HepG2 (cell line): ENCODE results near the gene GAN. TPM values are rescaled to one million over a fixed set of nuclear protein-coding genes. Genes with fewer than 3 reads are reported as not detected.

Source experiments
- CBFB ChIP-seq: sonication (generic); formaldehyde crosslinking; IDR thresholded peaks from 2 replicates; pipeline ENCODE4 v1.4.0; 2020; ENCODE audit warnings: missing genetic modification reagents
- FOXK1 ChIP-seq: sonication (generic); formaldehyde crosslinking; IDR thresholded peaks from 2 replicates; pipeline ENCODE4 v1.4.0; 2020; ENCODE audit warnings: low read depth, missing genetic modification reagents, borderline replicate concordance
- GPN1 ChIP-seq: sonication (generic); formaldehyde crosslinking; IDR thresholded peaks from 2 replicates; pipeline ENCODE4 v1.5.1; 2020; ENCODE audit warnings: missing genetic modification reagents, borderline replicate concordance
- HIVEP1 ChIP-seq: sonication (generic); formaldehyde crosslinking; IDR thresholded peaks from 2 replicates; pipeline ENCODE4 v1.4.0; 2020; ENCODE audit warnings: mild to moderate bottlenecking, missing genetic modification reagents
- IRF9 ChIP-seq: sonication (generic); formaldehyde crosslinking; IDR thresholded peaks from 2 replicates; pipeline ENCODE4 v1.8.0; 2022; ENCODE audit warnings: missing genetic modification reagents, mild to moderate bottlenecking, borderline replicate concordance
- PAF1 ChIP-seq: IDR thresholded peaks from 2 replicates; pipeline ENCODE4 v1.6.1; 2016; ENCODE audit warnings: missing genetic modification reagents, missing compliant biosample characterization
- SMARCC2 ChIP-seq: fragments of 450-650 bp; IDR thresholded peaks from 2 replicates; pipeline ENCODE4 v1.6.1; 2017; ENCODE audit warnings: antibody characterized with exemption, mild to moderate bottlenecking
- SNAPC2 ChIP-seq: sonication (generic); formaldehyde crosslinking; IDR thresholded peaks from 2 replicates; pipeline ENCODE4 v1.8.1; 2022; ENCODE audit warnings: mild to moderate bottlenecking, missing genetic modification reagents
- TEAD2 ChIP-seq: sonication (generic); formaldehyde crosslinking; IDR thresholded peaks from 2 replicates; pipeline ENCODE4 v1.9.0; 2021; ENCODE audit warnings: missing genetic modification reagents
- TRIM24 ChIP-seq: sonication (generic); formaldehyde crosslinking; IDR thresholded peaks from 2 replicates; pipeline ENCODE4 v1.8.0; 2022; ENCODE audit warnings: mild to moderate bottlenecking, missing genetic modification reagents
- XBP1 ChIP-seq: sonication (generic); formaldehyde crosslinking; IDR thresholded peaks from 2 replicates; pipeline ENCODE4 v1.5.0; 2020; ENCODE audit warnings: missing genetic modification reagents
- ZBTB3 ChIP-seq: sonication (generic); formaldehyde crosslinking; IDR thresholded peaks from 2 replicates; pipeline ENCODE4 v1.4.0; 2020; ENCODE audit warnings: low read depth, mild to moderate bottlenecking, moderate library complexity, missing genetic modification reagents, borderline replicate concordance
- ZBTB42 ChIP-seq: sonication (generic); formaldehyde crosslinking; IDR thresholded peaks from 2 replicates; pipeline ENCODE4 v1.5.0; 2020; ENCODE audit warnings: mild to moderate bottlenecking, missing genetic modification reagents
- ZNF451 ChIP-seq: sonication (generic); formaldehyde crosslinking; IDR thresholded peaks from 2 replicates; pipeline ENCODE4 v1.5.0; 2020; ENCODE audit warnings: mild to moderate bottlenecking, missing genetic modification reagents
- ZNF572 ChIP-seq: sonication (generic); formaldehyde crosslinking; IDR thresholded peaks from 2 replicates; pipeline ENCODE4 v1.5.1; 2020; ENCODE audit warnings: mild to moderate bottlenecking, missing genetic modification reagents
- ZNF737 ChIP-seq: sonication (generic); formaldehyde crosslinking; IDR thresholded peaks from 2 replicates; pipeline ENCODE4 v1.5.0; 2020; ENCODE audit warnings: missing genetic modification reagents, mild to moderate bottlenecking, borderline replicate concordance
- ZNF816 ChIP-seq: sonication (generic); formaldehyde crosslinking; IDR thresholded peaks from 2 replicates; pipeline ENCODE4 v1.8.0; 2022; ENCODE audit warnings: missing genetic modification reagents, mild to moderate bottlenecking, borderline replicate concordance
- polyA plus RNA-seq, 8 experiments: library from polyadenylated mRNA; depleted of rRNA in 3 of 8; stranded (reverse) in 7 of 8; unstranded in 1 of 8; fragments of >200 nt; fragmentation: Illumina TruSeq in 4 of 8; extraction: Trizol in 4 of 8; gene quantifications; 2 replicates each; pipeline versions ENCODE4 v1.2.1 to v1.2.3, GENCODE V29; 2011 to 2016; ENCODE audit warnings: low read depth in 4 of 8, missing spikeins in 1 of 8, mixed read lengths in 1 of 8; ENCODE audit not compliant: insufficient read depth in 1 of 8
- total RNA-seq, 5 experiments: library from RNA; depleted of rRNA; stranded (reverse); fragments of >200 nt; fragmentation: Illumina TruSeq; extraction: Trizol; gene quantifications; 2 replicates each; pipeline ENCODE4 v1.2.3, GENCODE V29; 2016; ENCODE audit warnings: low read depth in 1 of 5
- TF ChIP-seq, protein P1 (sequence below): sonication (generic); formaldehyde crosslinking; IDR thresholded peaks from 2 replicates; pipeline ENCODE4 v1.4.0; 2020; ENCODE audit warnings: missing genetic modification reagents, mild to moderate bottlenecking, borderline replicate concordance
- TF ChIP-seq, protein P2 (sequence below): sonication (generic); formaldehyde crosslinking; IDR thresholded peaks from 2 replicates; pipeline ENCODE4 v1.4.0; 2020; ENCODE audit warnings: mild to moderate bottlenecking, missing genetic modification reagents
- TF ChIP-seq, protein P3 (sequence below): sonication (generic); formaldehyde crosslinking; IDR thresholded peaks from 2 replicates; pipeline ENCODE4 v1.8.0; 2022; ENCODE audit warnings: mild to moderate bottlenecking, missing genetic modification reagents

The GAN gene
- total and polyA plus RNA-seq, 2 of the 13 experiments (the other 11 are each of a cell fraction or from before 2014, with no cell fraction given): 4.3 to 11.0 TPM

DNA sequence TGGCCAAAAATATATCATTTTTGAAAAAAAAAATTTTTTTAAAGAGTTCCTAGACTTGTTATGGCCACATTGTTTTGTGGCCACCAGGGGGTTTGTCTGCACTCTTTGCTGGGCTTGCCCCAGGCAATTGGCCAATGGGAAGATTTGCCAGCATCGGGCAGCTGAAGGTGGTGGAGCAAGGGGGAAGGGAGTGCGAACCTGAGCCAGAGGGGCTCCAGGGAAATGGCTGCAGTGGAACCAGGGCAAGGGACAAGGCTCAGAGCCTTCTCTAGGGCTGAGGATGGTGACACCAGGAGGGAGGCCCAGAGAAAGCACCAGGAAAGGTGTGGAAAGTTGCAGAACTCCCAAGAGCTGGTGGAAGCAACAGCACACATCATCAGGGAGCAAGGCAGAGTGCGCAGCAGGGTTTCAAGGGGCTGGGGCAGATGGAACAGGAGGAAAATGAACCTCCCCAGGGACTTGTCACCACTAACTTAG, 114.3 kb downstream of the GAN start (continued):
- TF ChIP-seq, protein P1, sequence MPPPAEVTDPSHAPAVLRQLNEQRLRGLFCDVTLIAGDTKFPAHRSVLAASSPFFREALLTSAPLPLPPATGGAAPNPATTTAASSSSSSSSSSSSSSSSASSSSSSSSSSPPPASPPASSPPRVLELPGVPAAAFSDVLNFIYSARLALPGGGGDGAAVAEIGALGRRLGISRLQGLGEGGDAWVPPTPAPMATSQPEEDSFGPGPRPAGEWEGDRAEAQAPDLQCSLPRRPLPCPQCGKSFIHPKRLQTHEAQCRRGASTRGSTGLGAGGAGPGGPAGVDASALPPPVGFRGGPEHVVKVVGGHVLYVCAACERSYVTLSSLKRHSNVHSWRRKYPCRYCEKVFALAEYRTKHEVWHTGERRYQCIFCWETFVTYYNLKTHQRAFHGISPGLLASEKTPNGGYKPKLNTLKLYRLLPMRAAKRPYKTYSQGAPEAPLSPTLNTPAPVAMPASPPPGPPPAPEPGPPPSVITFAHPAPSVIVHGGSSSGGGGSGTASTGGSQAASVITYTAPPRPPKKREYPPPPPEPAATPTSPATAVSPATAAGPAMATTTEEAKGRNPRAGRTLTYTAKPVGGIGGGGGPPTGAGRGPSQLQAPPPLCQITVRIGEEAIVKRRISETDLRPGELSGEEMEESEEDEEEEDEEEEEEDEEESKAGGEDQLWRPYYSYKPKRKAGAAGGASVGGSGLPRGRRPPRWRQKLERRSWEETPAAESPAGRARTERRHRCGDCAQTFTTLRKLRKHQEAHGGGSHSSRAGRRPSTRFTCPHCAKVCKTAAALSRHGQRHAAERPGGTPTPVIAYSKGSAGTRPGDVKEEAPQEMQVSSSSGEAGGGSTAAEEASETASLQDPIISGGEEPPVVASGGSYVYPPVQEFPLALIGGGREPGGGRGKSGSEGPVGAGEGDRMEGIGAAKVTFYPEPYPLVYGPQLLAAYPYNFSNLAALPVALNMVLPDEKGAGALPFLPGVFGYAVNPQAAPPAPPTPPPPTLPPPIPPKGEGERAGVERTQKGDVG (CRISPR knock-in tag): no peak
- no peak for TF ChIP-seq XBP1 (CRISPR knock-in tag)
- no peak for TF ChIP-seq ZNF572 (CRISPR knock-in tag)
- no peak for TF ChIP-seq FOXK1 (CRISPR knock-in tag)
- no peak for TF ChIP-seq SNAPC2 (CRISPR knock-in tag)
- TF ChIP-seq ZNF816: no peak
- TF ChIP-seq IRF9 (CRISPR knock-in tag): peak; percentile 61; the same call in 1 of the 2 replicates
- no peak for TF ChIP-seq SMARCC2
- no peak for TF ChIP-seq GPN1 (CRISPR knock-in tag)
- no peak for TF ChIP-seq PAF1 (CRISPR knock-in tag)
- no peak for TF ChIP-seq TEAD2 (CRISPR knock-in tag)
- TF ChIP-seq CBFB (CRISPR knock-in tag): no peak
- TF ChIP-seq ZNF737 (CRISPR knock-in tag): no peak
- TF ChIP-seq HIVEP1 (CRISPR knock-in tag): 0 out of 2 replicates have a peak, but pooled peaks have one; percentile 27
- no peak for TF ChIP-seq ZBTB3 (CRISPR knock-in tag)
- TF ChIP-seq, protein P2, sequence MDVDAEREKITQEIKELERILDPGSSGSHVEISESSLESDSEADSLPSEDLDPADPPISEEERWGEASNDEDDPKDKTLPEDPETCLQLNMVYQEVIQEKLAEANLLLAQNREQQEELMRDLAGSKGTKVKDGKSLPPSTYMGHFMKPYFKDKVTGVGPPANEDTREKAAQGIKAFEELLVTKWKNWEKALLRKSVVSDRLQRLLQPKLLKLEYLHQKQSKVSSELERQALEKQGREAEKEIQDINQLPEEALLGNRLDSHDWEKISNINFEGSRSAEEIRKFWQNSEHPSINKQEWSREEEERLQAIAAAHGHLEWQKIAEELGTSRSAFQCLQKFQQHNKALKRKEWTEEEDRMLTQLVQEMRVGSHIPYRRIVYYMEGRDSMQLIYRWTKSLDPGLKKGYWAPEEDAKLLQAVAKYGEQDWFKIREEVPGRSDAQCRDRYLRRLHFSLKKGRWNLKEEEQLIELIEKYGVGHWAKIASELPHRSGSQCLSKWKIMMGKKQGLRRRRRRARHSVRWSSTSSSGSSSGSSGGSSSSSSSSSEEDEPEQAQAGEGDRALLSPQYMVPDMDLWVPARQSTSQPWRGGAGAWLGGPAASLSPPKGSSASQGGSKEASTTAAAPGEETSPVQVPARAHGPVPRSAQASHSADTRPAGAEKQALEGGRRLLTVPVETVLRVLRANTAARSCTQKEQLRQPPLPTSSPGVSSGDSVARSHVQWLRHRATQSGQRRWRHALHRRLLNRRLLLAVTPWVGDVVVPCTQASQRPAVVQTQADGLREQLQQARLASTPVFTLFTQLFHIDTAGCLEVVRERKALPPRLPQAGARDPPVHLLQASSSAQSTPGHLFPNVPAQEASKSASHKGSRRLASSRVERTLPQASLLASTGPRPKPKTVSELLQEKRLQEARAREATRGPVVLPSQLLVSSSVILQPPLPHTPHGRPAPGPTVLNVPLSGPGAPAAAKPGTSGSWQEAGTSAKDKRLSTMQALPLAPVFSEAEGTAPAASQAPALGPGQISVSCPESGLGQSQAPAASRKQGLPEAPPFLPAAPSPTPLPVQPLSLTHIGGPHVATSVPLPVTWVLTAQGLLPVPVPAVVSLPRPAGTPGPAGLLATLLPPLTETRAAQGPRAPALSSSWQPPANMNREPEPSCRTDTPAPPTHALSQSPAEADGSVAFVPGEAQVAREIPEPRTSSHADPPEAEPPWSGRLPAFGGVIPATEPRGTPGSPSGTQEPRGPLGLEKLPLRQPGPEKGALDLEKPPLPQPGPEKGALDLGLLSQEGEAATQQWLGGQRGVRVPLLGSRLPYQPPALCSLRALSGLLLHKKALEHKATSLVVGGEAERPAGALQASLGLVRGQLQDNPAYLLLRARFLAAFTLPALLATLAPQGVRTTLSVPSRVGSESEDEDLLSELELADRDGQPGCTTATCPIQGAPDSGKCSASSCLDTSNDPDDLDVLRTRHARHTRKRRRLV (CRISPR knock-in tag): no peak
- no peak for TF ChIP-seq TRIM24 (CRISPR knock-in tag)
- TF ChIP-seq, protein P3, sequence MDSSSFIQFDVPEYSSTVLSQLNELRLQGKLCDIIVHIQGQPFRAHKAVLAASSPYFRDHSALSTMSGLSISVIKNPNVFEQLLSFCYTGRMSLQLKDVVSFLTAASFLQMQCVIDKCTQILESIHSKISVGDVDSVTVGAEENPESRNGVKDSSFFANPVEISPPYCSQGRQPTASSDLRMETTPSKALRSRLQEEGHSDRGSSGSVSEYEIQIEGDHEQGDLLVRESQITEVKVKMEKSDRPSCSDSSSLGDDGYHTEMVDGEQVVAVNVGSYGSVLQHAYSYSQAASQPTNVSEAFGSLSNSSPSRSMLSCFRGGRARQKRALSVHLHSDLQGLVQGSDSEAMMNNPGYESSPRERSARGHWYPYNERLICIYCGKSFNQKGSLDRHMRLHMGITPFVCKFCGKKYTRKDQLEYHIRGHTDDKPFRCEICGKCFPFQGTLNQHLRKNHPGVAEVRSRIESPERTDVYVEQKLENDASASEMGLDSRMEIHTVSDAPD (CRISPR knock-in tag): no peak
- no peak for TF ChIP-seq ZNF451 (CRISPR knock-in tag)
- no peak for TF ChIP-seq ZBTB42 (CRISPR knock-in tag)
